Smooth muscle cell (in vitro differentiated cells): Measurements from ENCODE around the gene TNNT2. TPM values are rescaled to one million over a fixed set of nuclear protein-coding genes. Genes with fewer than 3 reads are reported as not detected.

Experiments
- DNase-seq: peaks from one replicate; lab custom pipeline; 2025; ENCODE audit not compliant: unreplicated experiment; lab: John Stamatoyannopoulos, UW
- H2AFZ ChIP-seq: fragments of 200-600 bp; sonication (generic); 2 replicates; pipeline ENCODE4 v1.6.0; 2016; ENCODE audit warnings: antibody characterized with exemption, low read depth, mild to moderate bottlenecking
- H3F3A ChIP-seq: fragments of 200-600 bp; sonication (generic); 2 replicates; pipeline ENCODE4 v1.6.0; 2017; ENCODE audit warnings: antibody characterized with exemption, low read depth
- H3K27ac ChIP-seq: fragments of 200-600 bp; sonication (generic); 2 replicates; pipeline ENCODE4 v1.5.1; 2016; ENCODE audit warnings: low read depth, mild to moderate bottlenecking
- H3K27me3 ChIP-seq: fragments of 200-600 bp; sonication (generic); 2 replicates; pipeline ENCODE4 v1.6.1; 2016; ENCODE audit warnings: low read depth, mild to moderate bottlenecking
- H3K36me3 ChIP-seq: fragments of 200-600 bp; sonication (generic); 2 replicates; pipeline ENCODE4 v1.5.1; 2016; ENCODE audit warnings: low read depth
- H3K4me1 ChIP-seq: fragments of 200-600 bp; sonication (generic); 2 replicates; pipeline ENCODE4 v1.5.1; 2016; ENCODE audit warnings: low read depth
- H3K4me2 ChIP-seq: fragments of 200-600 bp; sonication (generic); 2 replicates; pipeline ENCODE4 v1.6.0; 2016; ENCODE audit warnings: mild to moderate bottlenecking
- H3K4me3 ChIP-seq: fragments of 200-600 bp; sonication (generic); 2 replicates; pipeline ENCODE4 v1.5.1; 2016; ENCODE audit warnings: mild to moderate bottlenecking
- H3K79me2 ChIP-seq: fragments of 200-600 bp; sonication (generic); 2 replicates; pipeline ENCODE4 v1.6.0; 2016; ENCODE audit warnings: low read depth, mild to moderate bottlenecking
- H3K9ac ChIP-seq: fragments of 200-600 bp; sonication (generic); 2 replicates; pipeline ENCODE4 v1.6.0; 2016; ENCODE audit warnings: low read depth
- H3K9me3 ChIP-seq: fragments of 200-600 bp; sonication (generic); replicated peaks from 2 replicates; pipeline ENCODE4 v1.5.1; 2016; ENCODE audit warnings: low read depth
- H4K20me1 ChIP-seq: fragments of 200-600 bp; sonication (generic); 2 replicates; pipeline ENCODE4 v1.6.0; 2016; ENCODE audit warnings: low read depth
- WGBS: methylation state at CpG from one replicate; pipeline ENCODE4 v1.1.7; 2016; ENCODE audit warnings: low lambda C conversion rate; 5-methylcytosine and 5-hydroxymethylcytosine counted together
- polyA plus RNA-seq: library from polyadenylated mRNA; unstranded; fragments of >200 nt; fragmentation: Nextera tagmentation; extraction: Ambion mirVana; gene quantifications from 2 replicates; pipeline ENCODE4 v1.2.1, GENCODE V29; 2016
- total RNA-seq: library from RNA; depleted of rRNA; stranded (reverse); fragments of >200 nt; gene quantifications from 2 replicates; pipeline ENCODE4 v1.2.3, GENCODE V29; 2014
- TF ChIP-seq, protein P1 (sequence below): fragments of 200-600 bp; sonication (generic); IDR thresholded peaks from 2 replicates; pipeline ENCODE4 v1.5.1; 2017; ENCODE audit warnings: borderline replicate concordance, mild to moderate bottlenecking, antibody characterized with exemption; ENCODE audit not compliant: insufficient read depth, poor library complexity, severe bottlenecking

Gene TNNT2
- total and polyA plus RNA-seq, 2 experiments from 2014 or later = 4.4 to 6.5 TPM

DNA sequence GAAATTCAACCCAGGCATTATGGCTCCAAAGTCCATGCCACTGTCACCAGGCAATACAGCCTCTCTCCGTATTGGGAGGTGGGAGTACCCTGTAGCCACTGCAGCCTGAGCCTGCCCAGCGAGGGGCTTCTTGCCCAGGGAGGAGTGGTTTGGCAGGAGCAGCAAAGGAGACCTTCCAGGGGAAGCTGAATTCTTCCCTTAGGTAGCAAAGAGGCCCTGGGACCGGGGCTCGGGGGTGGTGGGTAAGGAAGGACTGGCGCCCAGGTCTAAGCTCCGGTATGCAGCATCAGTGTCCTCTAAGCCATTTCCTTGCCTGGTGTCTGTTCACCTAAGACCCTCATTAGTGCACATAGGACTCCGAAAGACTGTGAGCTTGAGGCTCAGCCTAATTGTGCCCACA, 17.0 kb downstream of the TNNT2 start:
- TF ChIP-seq, protein P1, sequence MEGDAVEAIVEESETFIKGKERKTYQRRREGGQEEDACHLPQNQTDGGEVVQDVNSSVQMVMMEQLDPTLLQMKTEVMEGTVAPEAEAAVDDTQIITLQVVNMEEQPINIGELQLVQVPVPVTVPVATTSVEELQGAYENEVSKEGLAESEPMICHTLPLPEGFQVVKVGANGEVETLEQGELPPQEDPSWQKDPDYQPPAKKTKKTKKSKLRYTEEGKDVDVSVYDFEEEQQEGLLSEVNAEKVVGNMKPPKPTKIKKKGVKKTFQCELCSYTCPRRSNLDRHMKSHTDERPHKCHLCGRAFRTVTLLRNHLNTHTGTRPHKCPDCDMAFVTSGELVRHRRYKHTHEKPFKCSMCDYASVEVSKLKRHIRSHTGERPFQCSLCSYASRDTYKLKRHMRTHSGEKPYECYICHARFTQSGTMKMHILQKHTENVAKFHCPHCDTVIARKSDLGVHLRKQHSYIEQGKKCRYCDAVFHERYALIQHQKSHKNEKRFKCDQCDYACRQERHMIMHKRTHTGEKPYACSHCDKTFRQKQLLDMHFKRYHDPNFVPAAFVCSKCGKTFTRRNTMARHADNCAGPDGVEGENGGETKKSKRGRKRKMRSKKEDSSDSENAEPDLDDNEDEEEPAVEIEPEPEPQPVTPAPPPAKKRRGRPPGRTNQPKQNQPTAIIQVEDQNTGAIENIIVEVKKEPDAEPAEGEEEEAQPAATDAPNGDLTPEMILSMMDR = no peak
- no peaks in the 10 kb centered on the region for H3K9me3 ChIP-seq
- H3K79me2 ChIP-seq = no peaks in the 10 kb centered on the region
- no peak overlapping the region for H3K4me2 ChIP-seq
- H3K9ac ChIP-seq = no peak overlapping the region
- H3F3A ChIP-seq = no peaks in the 10 kb centered on the region
- 96% methylated on average over 7 of the region's 7 CpGs for WGBS
- no peak overlapping the region for H3K27ac ChIP-seq
- no peaks in the 10 kb centered on the region for H3K36me3 ChIP-seq
- H3K4me3 ChIP-seq = no peak overlapping the region
- no peaks in the 10 kb centered on the region for H3K4me1 ChIP-seq
- H4K20me1 ChIP-seq = no peaks in the 10 kb centered on the region
- H3K27me3 ChIP-seq = no peaks in the 10 kb centered on the region
- no peak overlapping the region for H2AFZ ChIP-seq
- no peak for DNase-seq

DNA sequence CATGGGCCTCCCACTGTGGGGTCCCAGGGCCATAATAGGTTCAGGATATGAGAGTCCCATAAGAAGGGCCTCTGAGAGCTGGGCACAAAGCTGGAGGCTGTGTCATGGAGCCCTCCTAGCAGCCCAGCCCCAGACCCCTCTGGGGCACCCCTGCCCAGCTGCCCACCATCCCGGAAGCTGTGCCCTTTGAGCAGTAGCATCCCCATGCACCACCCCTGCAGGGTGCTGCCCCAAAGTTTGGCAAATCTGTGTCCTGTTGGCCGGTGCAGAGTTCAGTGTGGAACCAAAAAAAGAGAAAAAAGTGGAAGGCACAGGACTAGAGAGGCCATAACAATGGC, 17.6 kb downstream of the TNNT2 start:
- no peaks in the 10 kb centered on the region for H3K9me3 ChIP-seq
- no peak overlapping the region for H3K4me3 ChIP-seq
- TF ChIP-seq, protein P1 = no peak
- H4K20me1 ChIP-seq = no peaks in the 10 kb centered on the region
- no peak overlapping the region for H3K9ac ChIP-seq
- no peaks in the 10 kb centered on the region for H3K79me2 ChIP-seq
- no peaks in the 10 kb centered on the region for H3K4me1 ChIP-seq
- H3F3A ChIP-seq = no peaks in the 10 kb centered on the region
- no peak for DNase-seq
- H3K36me3 ChIP-seq = no peaks in the 10 kb centered on the region
- WGBS = 88% methylated on average over 2 of the region's 2 CpGs
- no peak overlapping the region for H2AFZ ChIP-seq
- no peak overlapping the region for H3K4me2 ChIP-seq
- H3K27ac ChIP-seq = no peak overlapping the region
- H3K27me3 ChIP-seq = no peaks in the 10 kb centered on the region

DNA sequence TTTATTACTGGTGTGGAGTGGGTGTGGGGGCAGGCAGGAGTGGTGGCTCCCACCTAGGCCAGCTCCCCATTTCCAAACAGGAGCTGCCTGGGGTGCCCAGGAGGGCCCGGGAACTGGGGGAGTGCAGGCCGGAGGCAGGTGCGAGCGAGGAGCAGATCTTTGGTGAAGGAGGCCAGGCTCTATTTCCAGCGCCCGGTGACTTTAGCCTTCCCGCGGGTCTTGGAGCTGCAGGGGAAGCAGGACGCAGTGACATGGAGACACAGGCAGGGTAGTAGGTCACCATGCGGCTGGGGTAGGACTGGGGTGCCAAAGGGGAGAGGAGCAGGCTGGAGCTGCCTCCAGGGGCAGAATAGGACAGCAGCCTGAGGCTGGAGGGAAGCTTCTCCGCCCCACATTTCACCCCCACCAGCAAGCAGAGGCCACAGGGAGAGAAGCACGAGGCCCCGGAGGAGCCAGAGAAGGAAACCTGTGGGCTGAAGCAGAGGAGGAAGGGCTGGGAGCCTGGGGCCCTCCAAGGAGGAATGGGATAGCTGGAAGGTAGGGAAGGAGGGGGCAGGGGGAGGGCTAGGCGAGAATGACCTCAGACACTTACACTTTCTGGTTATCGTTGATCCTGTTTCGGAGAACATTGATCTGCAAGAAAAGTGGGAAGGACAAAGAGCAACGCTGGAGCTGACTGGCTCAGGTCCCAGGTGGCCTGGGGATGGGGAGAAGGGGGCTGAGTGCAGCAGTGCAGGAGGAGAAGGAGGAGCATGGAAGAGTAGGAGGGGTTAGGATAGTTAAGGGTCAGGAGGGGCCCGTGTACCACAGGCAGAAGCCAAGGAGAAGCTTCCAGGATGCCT, 18.2 kb downstream of the TNNT2 start:
- WGBS = 79% methylated on average over 18 of the region's 18 CpGs
- no peak overlapping the region for H3K4me2 ChIP-seq
- no peaks in the 10 kb centered on the region for H3F3A ChIP-seq
- no peaks in the 10 kb centered on the region for H3K27me3 ChIP-seq
- TF ChIP-seq, protein P1 = no peak
- no peaks in the 10 kb centered on the region for H4K20me1 ChIP-seq
- H3K4me3 ChIP-seq = no peak overlapping the region
- H3K27ac ChIP-seq = no peak overlapping the region
- H3K9ac ChIP-seq = no peak overlapping the region
- DNase-seq = no peak
- H3K4me1 ChIP-seq = no peaks in the 10 kb centered on the region
- H3K9me3 ChIP-seq = no peaks in the 10 kb centered on the region
- H2AFZ ChIP-seq = no peak overlapping the region
- H3K36me3 ChIP-seq = no peaks in the 10 kb centered on the region
- no peaks in the 10 kb centered on the region for H3K79me2 ChIP-seq

DNA sequence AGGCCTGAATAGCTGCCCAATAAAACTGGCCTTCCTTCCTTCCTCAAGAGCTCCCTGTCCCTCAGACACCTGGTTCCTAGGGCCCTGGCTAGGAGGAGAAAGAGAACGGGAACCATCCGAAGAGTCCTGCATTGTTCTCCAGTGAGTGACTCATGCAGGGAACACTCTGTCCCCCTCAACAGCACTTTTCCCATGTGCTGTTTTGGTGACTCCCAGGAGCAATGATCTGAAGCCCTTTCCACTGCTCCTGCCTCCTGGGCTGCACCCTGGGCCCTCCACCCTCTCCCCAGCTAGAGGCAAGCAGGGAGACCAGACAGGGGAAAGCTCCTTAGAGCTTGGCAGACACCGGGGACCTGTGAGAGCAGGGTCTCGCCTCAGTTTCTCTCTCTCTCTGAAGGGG, 18.9 kb downstream of the TNNT2 start:
- no peak overlapping the region for H2AFZ ChIP-seq
- H4K20me1 ChIP-seq = no peaks in the 10 kb centered on the region
- no peak overlapping the region for H3K27ac ChIP-seq
- DNase-seq = no peak
- no peaks in the 10 kb centered on the region for H3K79me2 ChIP-seq
- no peaks in the 10 kb centered on the region for H3F3A ChIP-seq
- 68% methylated on average over 4 of the region's 4 CpGs for WGBS
- H3K36me3 ChIP-seq = no peaks in the 10 kb centered on the region
- H3K9me3 ChIP-seq = no peaks in the 10 kb centered on the region
- no peaks in the 10 kb centered on the region for H3K27me3 ChIP-seq
- TF ChIP-seq, protein P1 = no peak
- H3K4me1 ChIP-seq = no peaks in the 10 kb centered on the region
- H3K4me3 ChIP-seq = no peak overlapping the region
- H3K9ac ChIP-seq = no peak overlapping the region
- no peak overlapping the region for H3K4me2 ChIP-seq
